Kidney (tissue), 14 donors: ENCODE data around the gene CCDC88C. TPM values are rescaled to one million over a fixed set of nuclear protein-coding genes. Genes with fewer than 3 reads are reported as not detected.
"Not testable (repeated sequence)": the region's sequence is repeated elsewhere in the genome, so short reads cannot be mapped to it uniquely, and the experiment has no call there.

Experiments used
- DNase-seq, 5 donors: peaks; one replicate each; pipeline ENCODE4 v3.0.0-alpha.2; 2013 to 2020
- FAIRE-seq: peaks from 2 replicates; lab custom pipeline; 2012; peaks lifted over from hg19 to GRCh38; lab: Jason Lieb, UNC
- H3K27ac ChIP-seq, 2 donors: one replicate each; pipeline ENCODE4 v1.7.0; 2013; ENCODE audit warnings: low read depth in 2 of 2, low read length in 2 of 2, inconsistent platforms in 1 of 2
- H3K27me3 ChIP-seq: one replicate; pipeline ENCODE4 v1.7.1; 2013; ENCODE audit warnings: low read length, inconsistent platforms; ENCODE audit not compliant: control insufficient read depth, insufficient read depth
- H3K36me3 ChIP-seq, 3 donors: one replicate each; pipeline versions ENCODE4 v1.7.0 to v1.7.1; 2013; ENCODE audit warnings: low read length in 3 of 3, control low read depth in 1 of 3, inconsistent platforms in 1 of 3; ENCODE audit not compliant: insufficient read depth in 3 of 3, control insufficient read depth in 2 of 3
- H3K4me1 ChIP-seq, 3 donors: one replicate each; pipeline versions ENCODE4 v1.7.0 to v1.7.1; 2013; ENCODE audit warnings: low read length in 3 of 3, inconsistent platforms in 1 of 3, low read depth in 1 of 3; ENCODE audit not compliant: control insufficient read depth in 2 of 3, insufficient read depth in 2 of 3
- H3K4me3 ChIP-seq, 3 donors: one replicate each; pipeline versions ENCODE4 v1.7.0 to v1.8.1; 2013; ENCODE audit warnings: low read length in 3 of 3, control low read depth in 1 of 3, inconsistent platforms in 1 of 3
- H3K9ac ChIP-seq, 3 donors: one replicate each; pipeline versions ENCODE4 v1.7.0 to v1.7.1; 2013; ENCODE audit warnings: low read length in 3 of 3, control low read depth in 1 of 3, inconsistent platforms in 1 of 3
- H3K9me3 ChIP-seq, 3 donors: one replicate each; pipeline versions ENCODE4 v1.7.0 to v1.7.1; 2013; ENCODE audit warnings: low read length in 3 of 3, control low read depth in 1 of 3, inconsistent platforms in 1 of 3; ENCODE audit not compliant: control insufficient read depth in 2 of 3, insufficient read depth in 1 of 3
- intact Hi-C: fragments of 100-400 bp; cut with DNase I; formaldehyde crosslinking; loops from one replicate; pipeline ENCODE4 v1.11.1; 2022
- polyA plus RNA-seq: library from polyadenylated mRNA; stranded (reverse); fragments of 350-450 nt; fragmentation: Illumina TruSeq; extraction: RNeasy Lipid Tissue Mini Kit (QIAGEN cat#74804); gene quantifications from one replicate; pipeline ENCODE4 v1.2.3, GENCODE V29; 2014; ENCODE audit warnings: low read depth, low replicate concordance; ENCODE audit not compliant: insufficient read depth
- total RNA-seq: library from RNA; stranded (reverse); fragmentation: NEBNext Ultra II Directional; extraction: Animal tissue kit (Norgen Biotek cat#: 25700); gene quantifications from one replicate; pipeline ENCODE4 v1.2.1, GENCODE V29; 2021
- TF ChIP-seq, protein P1 (sequence below): IDR thresholded peaks from 3 replicates; pipeline ENCODE4 v1.5.1; 2012; ENCODE audit warnings: mild to moderate bottlenecking, moderate library complexity, borderline replicate concordance; ENCODE audit not compliant: insufficient read depth; ENCODE audit errors: extremely low read depth
- donor health status: control.
- donor health status: control.
- donor health status: control.
- donor health status: control.
- donor health status: control.
- donor health status: DM: yes; HTN: yes; CAD: no.
- donor health status: Normal renal cell carcinoma (clear cell type).

The CCDC88C gene
- total and polyA plus RNA-seq, 2 donors from 2014 or later: 6.6 to 32.8 TPM

DNA sequence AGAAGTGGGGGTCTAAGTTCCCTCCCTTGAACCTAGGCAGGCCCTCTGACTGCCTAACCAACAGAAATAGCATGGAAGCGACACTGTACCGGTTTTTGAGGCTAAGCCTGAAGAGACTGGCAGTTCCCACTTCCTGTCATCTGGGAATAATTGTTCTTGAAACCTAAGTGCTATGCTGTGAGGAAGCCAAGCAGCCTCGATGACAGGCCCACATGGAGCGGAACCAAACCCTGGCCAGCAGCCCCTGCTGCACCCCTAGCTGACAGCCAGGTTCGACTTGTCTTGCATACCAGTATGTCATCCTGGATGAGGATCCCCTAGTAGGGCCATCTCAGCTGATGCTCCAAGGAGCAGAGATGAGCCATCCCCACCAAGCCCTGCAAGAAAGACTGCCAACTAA, 166.7 kb downstream of the CCDC88C start:
- H3K4me1 ChIP-seq: peaks cover 2 to 13% (median 5%) of the 10 kb centered on the region in 3 donors

GRCh38 chr14:91249841-91250616, 167.6 kb downstream of the CCDC88C start:
- Histone ChIP-seq H3K4me1 (peaks cover 2 to 13% (median 5%) of the 10 kb centered on the region in 3 donors), H3K27ac (no peak overlapping the region), H3K9me3 (no peaks in the 10 kb centered on the region), H3K36me3 (no peaks in the 10 kb centered on the region), H3K9ac (no peak overlapping the region), H3K4me3 (no peak overlapping the region), H3K27me3 (no peaks in the 10 kb centered on the region)
- TF ChIP-seq, protein P1, sequence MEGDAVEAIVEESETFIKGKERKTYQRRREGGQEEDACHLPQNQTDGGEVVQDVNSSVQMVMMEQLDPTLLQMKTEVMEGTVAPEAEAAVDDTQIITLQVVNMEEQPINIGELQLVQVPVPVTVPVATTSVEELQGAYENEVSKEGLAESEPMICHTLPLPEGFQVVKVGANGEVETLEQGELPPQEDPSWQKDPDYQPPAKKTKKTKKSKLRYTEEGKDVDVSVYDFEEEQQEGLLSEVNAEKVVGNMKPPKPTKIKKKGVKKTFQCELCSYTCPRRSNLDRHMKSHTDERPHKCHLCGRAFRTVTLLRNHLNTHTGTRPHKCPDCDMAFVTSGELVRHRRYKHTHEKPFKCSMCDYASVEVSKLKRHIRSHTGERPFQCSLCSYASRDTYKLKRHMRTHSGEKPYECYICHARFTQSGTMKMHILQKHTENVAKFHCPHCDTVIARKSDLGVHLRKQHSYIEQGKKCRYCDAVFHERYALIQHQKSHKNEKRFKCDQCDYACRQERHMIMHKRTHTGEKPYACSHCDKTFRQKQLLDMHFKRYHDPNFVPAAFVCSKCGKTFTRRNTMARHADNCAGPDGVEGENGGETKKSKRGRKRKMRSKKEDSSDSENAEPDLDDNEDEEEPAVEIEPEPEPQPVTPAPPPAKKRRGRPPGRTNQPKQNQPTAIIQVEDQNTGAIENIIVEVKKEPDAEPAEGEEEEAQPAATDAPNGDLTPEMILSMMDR: no peak
- intact Hi-C loops: no loop called here
- FAIRE-seq (no peak), DNase-seq (peak in 4 of 5 donors; percentile 79 to 82 (median 80))

More for the DNA sequence above, 166.7 kb downstream of the CCDC88C start:
- no peaks in the 10 kb centered on the region for H3K36me3 ChIP-seq
- H3K9me3 ChIP-seq: no peaks in the 10 kb centered on the region
- intact Hi-C loops: no loop called here
- no peaks in the 10 kb centered on the region for H3K27me3 ChIP-seq
- no peak for DNase-seq
- no peak overlapping the region for H3K9ac ChIP-seq
- no peak overlapping the region for H3K27ac ChIP-seq
- H3K4me3 ChIP-seq: no peak overlapping the region
- no peak for FAIRE-seq
- TF ChIP-seq, protein P1: no peak

GRCh38 chr14:91246051-91246852, 171.4 kb downstream of the CCDC88C start:
- Histone ChIP-seq H3K4me3 (no peak overlapping the region), H3K36me3 (no peaks in the 10 kb centered on the region), H3K27me3 (no peaks in the 10 kb centered on the region), H3K27ac (no peak overlapping the region), H3K9me3 (no peaks in the 10 kb centered on the region), H3K9ac (no peak overlapping the region), H3K4me1 (peaks cover 0 to 4% (median 2%) of the 10 kb centered on the region in 3 donors)
- TF ChIP-seq, protein P1: no peak
- intact Hi-C loops: no loop called here
- no peak for FAIRE-seq
- no peak for DNase-seq

DNA sequence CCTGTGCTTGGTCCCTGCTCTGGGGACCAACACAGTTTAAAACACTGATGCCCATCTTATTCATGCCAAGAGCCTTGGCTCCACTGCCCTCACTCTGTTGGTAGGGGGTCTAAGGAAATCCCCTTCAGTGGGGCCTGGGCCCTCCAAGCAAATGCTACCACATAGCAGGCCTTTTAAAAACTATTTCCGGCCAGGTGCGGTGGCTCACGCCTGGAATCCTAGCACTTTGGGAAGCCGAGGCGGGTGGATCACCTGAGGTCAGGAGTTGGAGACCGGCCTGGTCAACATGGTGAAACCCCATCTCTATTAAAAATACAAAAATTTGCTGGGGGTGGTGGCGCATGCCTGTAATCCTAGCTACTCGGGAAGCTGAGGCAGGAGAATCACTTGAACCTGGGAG, 172.0 kb downstream of the CCDC88C start:
- intact Hi-C loops, DNase-seq, FAIRE-seq: not testable (repeated sequence)

More for the DNA sequence above, 172.0 kb downstream of the CCDC88C start:
- not testable (repeated sequence) for H3K4me3 ChIP-seq, H3K36me3 ChIP-seq, H3K4me1 ChIP-seq, H3K9me3 ChIP-seq, H3K27ac ChIP-seq, H3K27me3 ChIP-seq, H3K9ac ChIP-seq
